RCC 7860 (cell line): ENCODE measurements around the gene XPNPEP2.

Experiments used
- DNase-seq: peaks from one replicate; pipeline ENCODE4 v3.0.0-alpha.2; 2015; ENCODE audit warnings: low spot score
- FAIRE-seq: peaks from 2 replicates; lab custom pipeline; 2012; peaks lifted over from hg19 to GRCh38; lab: Jason Lieb, UNC

XPNPEP2 gene

GRCh38 chrX:129747533-129747932 lies 8.8 kb downstream of the XPNPEP2 start:
- DNase-seq (no peak), FAIRE-seq (no peak)

DNA sequence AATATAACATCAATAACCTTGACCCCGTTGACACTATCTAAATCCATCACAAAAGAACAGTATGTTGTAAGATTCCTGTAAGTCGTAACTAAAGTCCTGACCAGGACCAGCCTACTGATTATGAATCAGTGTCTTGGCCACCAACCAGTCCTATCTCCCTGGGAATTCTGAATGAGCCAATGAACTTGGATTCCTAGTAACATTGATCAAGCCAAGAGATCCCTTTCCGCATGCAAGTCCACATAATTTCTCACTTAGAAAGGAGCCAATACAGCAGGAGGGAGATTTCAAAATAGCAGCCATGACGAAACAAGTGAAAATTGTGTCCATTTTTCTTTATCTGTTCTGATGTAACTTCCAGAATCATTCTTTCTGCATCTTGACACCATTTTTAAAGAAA lies 9.5 kb downstream of the XPNPEP2 start:
- DNase-seq (no peak), FAIRE-seq (no peak)

DNA sequence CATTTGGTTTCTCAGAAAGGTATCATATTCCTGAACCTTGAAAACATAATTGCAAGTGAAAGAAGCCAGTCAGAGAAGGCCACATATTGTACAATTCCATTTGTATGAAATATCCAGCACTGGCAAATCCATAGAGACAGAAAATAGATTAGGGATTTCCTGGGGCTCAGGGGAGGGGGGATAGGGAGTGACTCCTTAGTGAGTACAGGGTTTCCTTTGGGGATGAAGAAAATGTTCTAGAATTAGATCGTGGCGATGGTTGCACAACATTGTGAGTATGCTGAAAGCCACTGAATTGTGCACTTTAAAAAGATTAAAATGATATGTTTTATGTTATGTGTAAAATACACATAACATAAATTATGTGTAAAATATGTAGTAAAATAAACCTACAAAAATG lies 10.3 kb downstream of the XPNPEP2 start:
- FAIRE-seq (no peak), DNase-seq (no peak)

DNA sequence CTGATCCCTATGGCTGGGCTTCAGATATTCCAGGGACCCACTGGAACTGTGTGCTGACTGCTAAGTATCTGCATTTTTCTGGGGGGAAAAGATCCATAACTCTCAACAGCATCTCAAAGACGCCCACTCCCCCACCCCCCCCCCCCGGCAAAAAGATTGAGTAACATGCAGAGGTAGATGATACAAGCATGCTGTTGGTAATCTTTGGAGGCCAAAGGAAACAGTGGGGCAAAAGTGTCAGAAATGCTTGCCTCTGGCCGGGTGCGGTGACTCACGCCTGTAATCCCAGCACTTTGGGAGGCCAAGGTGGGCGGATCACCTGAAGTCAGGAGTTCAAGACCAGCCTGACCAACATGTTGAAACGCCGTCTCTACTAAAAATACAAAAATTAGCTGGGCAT lies 12.2 kb downstream of the XPNPEP2 start:
- DNase-seq (no peak), FAIRE-seq (no peak)

DNA sequence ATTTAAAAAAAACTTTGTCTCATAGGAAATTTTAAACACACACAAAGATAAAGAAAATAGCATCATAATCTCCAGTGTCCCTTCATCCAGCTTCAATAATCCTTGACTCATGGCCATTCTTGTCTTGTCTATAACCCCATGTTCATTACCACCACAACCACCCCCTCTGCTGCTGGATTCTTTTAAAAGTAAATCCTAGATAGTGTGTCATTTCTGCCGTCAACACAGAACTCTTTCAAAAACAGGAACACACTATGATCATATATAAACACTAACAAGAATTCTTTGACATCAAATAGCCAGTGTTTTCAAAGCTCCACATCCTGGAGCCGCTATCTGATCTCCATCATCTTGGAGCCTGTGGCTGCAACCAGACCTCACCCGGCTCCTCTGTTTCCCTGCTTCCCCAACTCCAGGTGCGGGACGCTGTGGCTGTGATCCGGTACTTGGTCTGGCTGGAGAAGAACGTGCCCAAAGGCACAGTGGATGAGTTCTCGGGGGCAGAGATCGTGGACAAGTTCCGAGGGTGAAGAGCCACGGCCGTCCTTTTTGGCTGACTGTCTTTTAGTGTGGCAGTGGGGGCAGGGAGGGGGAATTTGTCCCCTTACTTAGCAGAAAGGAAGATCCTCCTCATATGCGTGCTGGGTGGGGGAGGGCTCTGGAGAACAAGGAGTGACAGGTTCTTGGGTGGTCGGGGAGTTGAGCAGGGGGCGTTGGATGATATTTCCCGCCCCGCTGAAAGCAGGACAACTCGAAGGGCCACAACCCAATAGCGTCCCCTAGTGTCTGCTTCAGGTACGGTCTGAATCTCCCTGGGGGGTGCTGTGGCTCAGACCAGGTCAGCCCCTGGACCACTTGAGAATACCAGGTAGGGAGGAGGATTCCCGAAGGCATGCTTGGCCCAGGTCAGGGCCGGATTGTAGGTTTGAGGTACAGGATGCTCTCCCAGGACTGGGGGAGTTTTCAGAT lies 15.6 kb downstream of the XPNPEP2 start:
- DNase-seq (no peak), FAIRE-seq (no peak)

- no peak for DNase-seq
- FAIRE-seq = no peak
Observed at GRCh38 chrX:129755779-129756650, 17.2 kb downstream of the XPNPEP2 start.

DNA sequence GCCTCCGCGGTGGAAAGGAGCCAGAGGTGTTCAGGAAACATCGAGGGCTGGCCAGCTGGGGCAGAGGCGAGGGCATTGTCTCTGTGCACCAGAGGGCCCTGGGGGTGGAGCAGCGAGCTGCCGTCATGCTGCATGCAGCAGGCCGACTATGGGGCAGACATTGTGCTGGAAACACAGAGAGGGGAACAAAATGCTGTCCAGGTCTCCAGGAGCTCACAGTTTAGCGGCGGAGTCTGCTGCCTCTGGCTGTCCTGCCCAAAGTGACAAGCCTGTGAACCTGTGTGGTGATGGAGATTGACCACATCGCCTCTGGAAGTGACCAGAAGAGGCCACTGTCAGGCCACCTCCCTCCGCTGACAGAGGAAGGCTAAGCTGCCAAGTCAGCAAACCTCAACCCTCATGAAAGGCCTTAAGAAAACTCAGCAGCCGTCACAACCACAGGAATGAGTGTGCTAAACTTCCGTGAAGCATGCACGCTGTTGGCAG lies 20.8 kb downstream of the XPNPEP2 start:
- peak; percentile 85 for FAIRE-seq
- DNase-seq = peak; percentile 50

- FAIRE-seq = no peak
- no peak for DNase-seq
Observed at GRCh38 chrX:129760155-129760554, 21.4 kb downstream of the XPNPEP2 start.

DNA sequence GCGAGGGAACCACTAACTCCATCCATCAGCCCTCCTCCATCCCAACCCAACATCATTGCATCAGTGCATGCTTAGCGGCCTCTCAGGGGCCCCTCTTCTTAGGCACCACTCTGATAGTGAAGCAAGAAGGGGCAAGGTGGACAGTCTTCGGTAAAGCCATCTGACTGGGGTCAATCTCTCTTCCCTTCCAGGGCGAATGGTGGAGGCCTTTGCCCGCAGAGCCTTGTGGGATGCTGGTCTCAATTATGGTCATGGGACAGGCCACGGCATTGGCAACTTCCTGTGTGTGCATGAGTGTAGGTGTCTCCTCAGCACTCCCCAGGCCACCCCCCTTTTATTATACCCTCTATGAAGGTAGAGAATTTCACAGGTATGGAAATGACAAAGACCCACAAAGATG lies 22.2 kb downstream of the XPNPEP2 start:
- FAIRE-seq (no peak), DNase-seq (no peak)

DNA sequence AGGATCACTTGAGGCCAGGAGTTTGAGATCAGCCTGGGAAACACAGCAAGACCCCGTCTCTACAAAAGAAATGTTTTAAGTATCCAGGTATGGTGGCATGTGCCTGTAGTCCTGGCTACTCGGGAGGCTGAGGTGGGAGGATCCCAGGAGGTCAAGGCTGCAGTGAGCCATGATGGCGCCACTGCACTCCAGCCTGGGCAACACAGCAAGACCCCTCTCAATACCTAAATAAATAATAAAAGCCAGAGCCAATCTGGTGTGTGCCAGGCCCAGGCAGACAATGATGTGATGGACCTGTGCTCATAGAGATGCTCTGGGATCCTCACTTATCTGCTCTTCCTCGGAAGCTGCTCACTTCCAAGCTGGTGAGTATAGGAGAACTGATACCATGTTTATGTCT lies 22.8 kb downstream of the XPNPEP2 start:
- FAIRE-seq (no peak), DNase-seq (no peak)

DNA sequence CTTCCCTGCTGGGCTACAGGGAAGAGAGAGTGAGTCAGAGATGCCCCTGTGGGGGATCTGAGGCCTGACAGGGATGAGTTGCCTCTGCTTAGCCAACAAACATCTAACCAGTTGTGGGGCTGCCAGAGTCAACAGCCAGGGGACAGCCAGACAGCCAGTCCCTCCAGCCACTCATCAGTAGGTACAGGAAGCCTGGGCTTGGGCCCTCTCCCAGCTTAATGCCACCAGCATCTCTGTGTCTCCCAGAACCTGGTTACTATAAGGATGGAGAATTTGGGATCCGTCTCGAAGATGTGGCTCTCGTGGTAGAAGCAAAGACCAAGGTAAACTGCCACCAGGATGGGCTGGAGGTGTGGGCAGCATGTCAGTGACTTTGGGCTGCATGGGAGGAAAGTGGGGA lies 23.7 kb downstream of the XPNPEP2 start:
- no peak for FAIRE-seq
- no peak for DNase-seq

DNA sequence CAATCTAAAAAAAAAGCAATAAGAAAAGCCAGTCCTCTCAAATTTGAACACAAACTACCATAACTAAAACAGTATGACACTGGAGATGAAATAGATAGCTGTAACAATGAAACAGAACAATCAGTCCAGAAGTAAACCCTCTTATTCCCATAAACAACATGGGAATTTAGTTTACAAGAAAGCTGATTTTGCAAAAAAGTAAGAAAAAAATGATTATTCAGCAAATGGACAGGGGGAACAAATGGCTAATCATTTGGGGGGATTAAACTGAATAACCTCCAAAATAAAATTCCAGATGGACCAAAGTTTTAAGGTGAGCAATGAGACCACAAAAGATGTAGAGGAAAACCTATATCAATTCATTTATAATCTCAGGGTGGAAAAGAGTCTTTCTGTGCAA lies 24.9 kb downstream of the XPNPEP2 start:
- FAIRE-seq (no peak), DNase-seq (no peak)

GRCh38 chrX:129768186-129768585 lies 29.4 kb downstream of the XPNPEP2 start:
- FAIRE-seq (no peak), DNase-seq (no peak)

GRCh38 chrX:129768586-129769466 lies 30.0 kb downstream of the XPNPEP2 start:
- DNase-seq (no peak), FAIRE-seq (no peak)

DNA sequence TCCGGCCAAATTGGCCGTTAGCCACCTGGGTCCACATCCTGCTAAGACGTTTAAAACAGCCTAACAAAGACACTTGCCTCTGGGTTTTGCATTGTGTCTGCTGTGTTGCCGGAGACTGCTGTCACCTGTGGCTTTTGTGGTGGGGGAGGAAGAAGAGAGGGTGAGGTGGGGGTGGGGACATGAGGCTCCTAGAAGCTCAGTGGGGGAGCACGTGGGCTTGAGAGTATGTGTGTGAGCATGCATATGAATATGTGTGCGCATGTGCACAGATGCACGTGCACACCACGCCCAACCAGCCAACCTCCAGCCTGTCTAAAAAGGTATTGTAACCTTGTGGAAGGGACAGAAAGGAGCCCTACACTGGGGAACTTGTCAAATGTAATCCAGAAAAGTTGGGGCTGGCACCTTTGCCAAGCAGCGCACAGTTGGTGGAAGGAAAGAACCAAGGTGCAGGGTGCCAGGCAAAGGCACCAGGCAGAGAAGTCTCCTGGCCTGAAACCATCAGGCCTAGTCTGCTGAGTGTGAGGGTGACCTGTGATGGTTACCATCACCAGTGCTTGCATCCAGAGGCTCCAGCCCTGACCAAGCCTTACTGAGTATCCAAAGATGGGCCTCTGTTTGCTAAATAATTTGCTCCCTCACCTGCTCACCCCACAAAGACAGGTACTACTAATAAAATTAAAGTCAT lies 30.8 kb downstream of the XPNPEP2 start:
- no peak for DNase-seq
- FAIRE-seq = no peak

DNA sequence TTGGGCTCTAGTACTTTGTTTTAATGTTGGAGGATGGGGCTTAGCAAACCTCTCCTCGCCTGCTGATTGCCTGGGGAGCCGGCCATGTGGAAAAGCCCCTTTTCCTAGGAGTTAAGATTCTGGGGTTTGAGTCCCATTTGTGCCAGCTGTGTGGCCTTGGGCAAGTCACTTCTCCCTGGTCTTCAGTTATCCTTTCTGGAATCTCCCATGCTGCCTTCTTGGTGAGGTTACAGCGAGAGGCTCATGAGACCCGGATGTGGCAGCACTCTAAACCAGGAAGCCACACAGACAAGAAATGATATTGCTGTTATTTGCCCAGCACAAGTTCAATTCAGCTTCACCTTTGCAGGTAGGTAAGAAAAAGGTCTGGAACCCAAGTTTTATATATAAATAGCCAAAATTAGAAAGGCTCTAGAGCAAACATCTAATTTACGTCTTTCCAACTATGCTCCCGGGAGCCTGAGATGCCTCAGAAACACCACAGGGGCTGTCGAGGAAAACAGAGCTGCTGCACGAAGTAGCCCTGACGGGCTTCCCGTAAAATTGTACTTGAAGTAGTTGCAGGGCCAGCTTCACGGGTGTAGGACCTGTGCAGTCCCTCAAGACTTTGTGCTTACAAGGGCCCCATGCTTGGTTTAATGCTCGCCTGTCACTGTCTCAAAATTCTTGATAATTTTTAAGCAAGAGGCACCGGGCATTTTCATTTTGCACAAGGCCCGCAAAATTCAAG lies 32.7 kb downstream of the XPNPEP2 start:
- FAIRE-seq (no peak), DNase-seq (no peak)

DNA sequence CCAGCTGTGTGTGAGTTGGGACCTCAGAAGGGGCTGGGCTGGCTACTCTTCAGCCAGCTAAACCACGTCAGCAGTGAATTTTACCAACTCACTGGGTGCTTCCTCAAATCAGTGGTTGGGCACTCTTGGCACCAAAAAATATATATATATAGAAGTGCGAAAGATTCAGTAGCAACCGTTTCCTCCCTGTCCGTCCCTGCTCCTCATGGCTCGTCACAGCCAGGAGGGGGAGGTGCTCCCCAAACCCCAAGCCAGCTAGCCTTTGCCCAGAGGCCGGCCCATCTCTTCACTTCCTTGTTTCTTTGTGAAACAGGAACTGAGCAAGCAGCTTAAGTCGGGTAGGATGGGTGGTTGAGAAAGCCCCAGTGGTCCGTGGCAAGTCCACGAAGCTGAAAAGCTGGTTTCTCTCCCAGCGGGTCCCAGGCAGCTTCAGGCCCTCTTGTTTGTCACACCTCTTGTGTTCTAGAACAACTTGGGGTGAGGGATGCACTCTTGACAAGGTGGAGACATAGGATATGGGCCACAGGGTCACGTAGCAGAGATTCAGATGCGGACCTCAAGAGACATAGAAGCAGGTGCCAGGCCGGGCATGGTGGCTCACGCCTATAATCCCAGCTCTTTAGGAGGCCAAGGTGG lies 34.1 kb downstream of the XPNPEP2 start:
- no peak for DNase-seq
- FAIRE-seq = no peak

DNA sequence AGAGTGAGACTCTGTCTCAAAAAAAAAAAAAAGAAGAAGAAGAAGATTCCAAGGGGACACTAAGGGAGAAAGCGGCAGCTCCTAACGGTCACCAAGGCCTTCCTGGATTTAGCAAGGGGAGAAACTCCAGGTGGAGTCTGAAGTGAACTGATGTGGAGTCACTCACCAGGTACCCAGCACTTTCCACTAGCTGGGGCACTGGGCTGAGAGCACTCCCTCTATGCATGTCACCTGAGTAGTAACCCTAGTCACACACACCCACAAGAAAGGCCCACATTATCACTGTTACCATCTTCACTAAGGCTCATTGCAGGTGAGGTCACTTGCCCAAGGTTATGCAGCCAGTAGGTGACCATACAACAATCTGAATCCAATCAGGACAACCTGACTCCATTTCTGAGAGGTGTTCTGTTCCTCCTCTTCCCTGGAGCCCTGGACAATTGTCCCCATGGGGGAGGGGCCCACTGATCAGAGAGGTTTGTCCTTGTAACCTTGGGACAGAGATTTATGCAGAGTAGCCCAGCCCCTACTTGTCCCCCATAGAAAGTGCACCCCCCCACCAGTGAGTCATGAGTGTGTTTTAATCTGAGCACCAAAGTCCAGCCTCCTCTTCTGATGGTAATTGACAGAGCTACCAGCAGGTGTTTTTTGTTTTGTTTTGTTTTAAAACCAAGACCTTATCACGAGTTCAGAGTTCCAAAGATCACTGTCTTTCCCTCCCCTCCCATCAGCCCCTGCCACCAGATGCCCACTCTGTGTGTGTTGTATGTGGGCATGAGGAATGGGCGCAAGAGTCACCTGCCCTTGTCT lies 35.1 kb downstream of the XPNPEP2 start:
- FAIRE-seq = no peak
- no peak for DNase-seq
